GM12873 (cell line): ENCODE data around the gene CRTC1.

Experiments used
- CTCF ChIP-seq: IDR thresholded peaks from 2 replicates; pipeline ENCODE4 v1.5.1; 2012; ENCODE audit warnings: low read depth, mild to moderate bottlenecking, moderate library complexity, low read length, control low read depth; ENCODE audit not compliant: insufficient read depth; ENCODE audit errors: missing control alignments

CRTC1 gene

GRCh38 chr19:18698321-18699167 lies 15.1 kb downstream of the CRTC1 start:
- no peak for TF ChIP-seq CTCF

- no peak for TF ChIP-seq CTCF
Observed at GRCh38 chr19:18699403-18700054, 16.0 kb downstream of the CRTC1 start.

- no peak for TF ChIP-seq CTCF
Observed at GRCh38 chr19:18700501-18701249, 17.2 kb downstream of the CRTC1 start.

DNA sequence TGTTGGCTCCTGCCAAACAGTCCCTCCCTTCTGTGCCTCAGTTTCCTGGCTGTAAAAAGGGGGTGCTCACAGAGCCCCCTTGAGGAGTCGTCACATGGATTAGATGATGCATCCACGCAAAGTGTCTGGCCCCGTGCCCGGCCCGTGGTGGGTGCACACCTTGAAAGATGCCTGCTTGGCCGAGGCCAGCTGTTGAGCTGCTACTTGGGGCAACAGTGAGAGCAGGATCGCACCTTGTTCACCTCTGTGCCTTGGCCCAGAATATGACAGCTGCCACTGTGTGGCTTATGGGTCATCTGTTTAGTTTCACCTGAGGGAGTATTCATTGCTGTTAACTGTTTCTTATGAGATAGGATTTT lies 17.7 kb downstream of the CRTC1 start:
- TF ChIP-seq CTCF: no peak

DNA sequence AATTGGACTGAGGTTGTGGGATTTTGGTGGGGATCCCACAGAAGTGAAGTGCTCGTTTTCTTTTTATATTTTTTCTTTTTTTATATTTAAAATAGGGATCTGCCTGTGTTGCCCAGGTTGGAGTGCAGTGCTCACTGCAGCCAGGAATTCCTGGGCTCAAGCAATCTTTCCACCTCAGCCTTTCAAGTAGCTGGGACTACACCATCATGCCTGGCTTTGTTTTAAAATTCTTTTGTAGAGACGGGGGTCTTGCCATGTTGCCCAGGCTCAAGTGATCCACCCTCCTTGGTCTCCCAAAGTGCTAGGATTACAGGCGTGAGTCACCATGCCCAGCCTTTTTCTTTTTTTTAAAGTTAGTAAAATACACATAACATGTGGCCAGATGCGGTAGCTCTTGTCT lies 20.6 kb downstream of the CRTC1 start:
- no peak for TF ChIP-seq CTCF

GRCh38 chr19:18704971-18705370 lies 21.5 kb downstream of the CRTC1 start:
- no peak for TF ChIP-seq CTCF
